ENCODE results near the gene SLX4IP.

DNA sequence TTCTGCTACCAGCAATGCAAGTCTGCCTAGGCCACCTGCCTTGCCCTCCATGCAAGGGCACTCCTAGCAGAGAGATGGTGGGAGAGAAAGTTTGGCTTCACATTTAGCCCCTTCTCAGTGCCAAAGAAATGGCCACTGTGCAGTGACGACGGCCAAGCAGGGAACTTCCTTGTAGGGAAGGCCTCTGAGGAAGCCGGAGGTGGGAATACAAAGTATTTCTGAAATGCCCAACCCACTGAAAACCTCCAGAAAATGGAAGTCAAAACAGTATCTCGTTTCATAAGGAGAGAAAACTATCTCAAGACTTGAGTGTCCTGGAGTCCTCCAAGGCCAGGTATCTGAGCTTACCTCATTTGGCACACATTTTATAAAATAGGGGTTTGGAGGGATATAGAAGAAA lies 196.0 kb downstream of the SLX4IP start:
- no peak for TF ChIP-seq IKZF4 (CRISPR knock-in tag; IDR thresholded peaks at IDR 0.05; ENCODE audit: borderline replicate concordance, low read depth, not compliant biosample characterization)
- no peak for TF ChIP-seq HMG20A (CRISPR knock-in tag; IDR thresholded peaks at IDR 0.05; ENCODE audit: borderline replicate concordance)
- TF ChIP-seq ZNF766 (CRISPR knock-in tag; IDR thresholded peaks at IDR 0.05; ENCODE audit: borderline replicate concordance) = no peak
- TF ChIP-seq, protein P1, sequence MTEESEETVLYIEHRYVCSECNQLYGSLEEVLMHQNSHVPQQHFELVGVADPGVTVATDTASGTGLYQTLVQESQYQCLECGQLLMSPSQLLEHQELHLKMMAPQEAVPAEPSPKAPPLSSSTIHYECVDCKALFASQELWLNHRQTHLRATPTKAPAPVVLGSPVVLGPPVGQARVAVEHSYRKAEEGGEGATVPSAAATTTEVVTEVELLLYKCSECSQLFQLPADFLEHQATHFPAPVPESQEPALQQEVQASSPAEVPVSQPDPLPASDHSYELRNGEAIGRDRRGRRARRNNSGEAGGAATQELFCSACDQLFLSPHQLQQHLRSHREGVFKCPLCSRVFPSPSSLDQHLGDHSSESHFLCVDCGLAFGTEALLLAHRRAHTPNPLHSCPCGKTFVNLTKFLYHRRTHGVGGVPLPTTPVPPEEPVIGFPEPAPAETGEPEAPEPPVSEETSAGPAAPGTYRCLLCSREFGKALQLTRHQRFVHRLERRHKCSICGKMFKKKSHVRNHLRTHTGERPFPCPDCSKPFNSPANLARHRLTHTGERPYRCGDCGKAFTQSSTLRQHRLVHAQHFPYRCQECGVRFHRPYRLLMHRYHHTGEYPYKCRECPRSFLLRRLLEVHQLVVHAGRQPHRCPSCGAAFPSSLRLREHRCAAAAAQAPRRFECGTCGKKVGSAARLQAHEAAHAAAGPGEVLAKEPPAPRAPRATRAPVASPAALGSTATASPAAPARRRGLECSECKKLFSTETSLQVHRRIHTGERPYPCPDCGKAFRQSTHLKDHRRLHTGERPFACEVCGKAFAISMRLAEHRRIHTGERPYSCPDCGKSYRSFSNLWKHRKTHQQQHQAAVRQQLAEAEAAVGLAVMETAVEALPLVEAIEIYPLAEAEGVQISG (CRISPR knock-in tag; IDR thresholded peaks at IDR 0.05) = no peak
- TF ChIP-seq NR2F2 (IDR thresholded peaks at IDR 0.05; ENCODE audit: borderline replicate concordance, low read depth) = no peak
- no peak for TF ChIP-seq ZNF354B (CRISPR knock-in tag; IDR thresholded peaks at IDR 0.05)
- TF ChIP-seq, protein P2, sequence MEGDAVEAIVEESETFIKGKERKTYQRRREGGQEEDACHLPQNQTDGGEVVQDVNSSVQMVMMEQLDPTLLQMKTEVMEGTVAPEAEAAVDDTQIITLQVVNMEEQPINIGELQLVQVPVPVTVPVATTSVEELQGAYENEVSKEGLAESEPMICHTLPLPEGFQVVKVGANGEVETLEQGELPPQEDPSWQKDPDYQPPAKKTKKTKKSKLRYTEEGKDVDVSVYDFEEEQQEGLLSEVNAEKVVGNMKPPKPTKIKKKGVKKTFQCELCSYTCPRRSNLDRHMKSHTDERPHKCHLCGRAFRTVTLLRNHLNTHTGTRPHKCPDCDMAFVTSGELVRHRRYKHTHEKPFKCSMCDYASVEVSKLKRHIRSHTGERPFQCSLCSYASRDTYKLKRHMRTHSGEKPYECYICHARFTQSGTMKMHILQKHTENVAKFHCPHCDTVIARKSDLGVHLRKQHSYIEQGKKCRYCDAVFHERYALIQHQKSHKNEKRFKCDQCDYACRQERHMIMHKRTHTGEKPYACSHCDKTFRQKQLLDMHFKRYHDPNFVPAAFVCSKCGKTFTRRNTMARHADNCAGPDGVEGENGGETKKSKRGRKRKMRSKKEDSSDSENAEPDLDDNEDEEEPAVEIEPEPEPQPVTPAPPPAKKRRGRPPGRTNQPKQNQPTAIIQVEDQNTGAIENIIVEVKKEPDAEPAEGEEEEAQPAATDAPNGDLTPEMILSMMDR (CRISPR knock-in tag; IDR thresholded peaks at IDR 0.05) = no peak
- TF ChIP-seq TAF1 (CRISPR knock-in tag; IDR thresholded peaks at IDR 0.05) = no peak
